ENCODE results near the gene GBF1.
"Not testable (repeated sequence)": the region's sequence is repeated elsewhere in the genome, so short reads cannot be mapped to it uniquely, and the experiment has no call there.

Gene GBF1, protein sequence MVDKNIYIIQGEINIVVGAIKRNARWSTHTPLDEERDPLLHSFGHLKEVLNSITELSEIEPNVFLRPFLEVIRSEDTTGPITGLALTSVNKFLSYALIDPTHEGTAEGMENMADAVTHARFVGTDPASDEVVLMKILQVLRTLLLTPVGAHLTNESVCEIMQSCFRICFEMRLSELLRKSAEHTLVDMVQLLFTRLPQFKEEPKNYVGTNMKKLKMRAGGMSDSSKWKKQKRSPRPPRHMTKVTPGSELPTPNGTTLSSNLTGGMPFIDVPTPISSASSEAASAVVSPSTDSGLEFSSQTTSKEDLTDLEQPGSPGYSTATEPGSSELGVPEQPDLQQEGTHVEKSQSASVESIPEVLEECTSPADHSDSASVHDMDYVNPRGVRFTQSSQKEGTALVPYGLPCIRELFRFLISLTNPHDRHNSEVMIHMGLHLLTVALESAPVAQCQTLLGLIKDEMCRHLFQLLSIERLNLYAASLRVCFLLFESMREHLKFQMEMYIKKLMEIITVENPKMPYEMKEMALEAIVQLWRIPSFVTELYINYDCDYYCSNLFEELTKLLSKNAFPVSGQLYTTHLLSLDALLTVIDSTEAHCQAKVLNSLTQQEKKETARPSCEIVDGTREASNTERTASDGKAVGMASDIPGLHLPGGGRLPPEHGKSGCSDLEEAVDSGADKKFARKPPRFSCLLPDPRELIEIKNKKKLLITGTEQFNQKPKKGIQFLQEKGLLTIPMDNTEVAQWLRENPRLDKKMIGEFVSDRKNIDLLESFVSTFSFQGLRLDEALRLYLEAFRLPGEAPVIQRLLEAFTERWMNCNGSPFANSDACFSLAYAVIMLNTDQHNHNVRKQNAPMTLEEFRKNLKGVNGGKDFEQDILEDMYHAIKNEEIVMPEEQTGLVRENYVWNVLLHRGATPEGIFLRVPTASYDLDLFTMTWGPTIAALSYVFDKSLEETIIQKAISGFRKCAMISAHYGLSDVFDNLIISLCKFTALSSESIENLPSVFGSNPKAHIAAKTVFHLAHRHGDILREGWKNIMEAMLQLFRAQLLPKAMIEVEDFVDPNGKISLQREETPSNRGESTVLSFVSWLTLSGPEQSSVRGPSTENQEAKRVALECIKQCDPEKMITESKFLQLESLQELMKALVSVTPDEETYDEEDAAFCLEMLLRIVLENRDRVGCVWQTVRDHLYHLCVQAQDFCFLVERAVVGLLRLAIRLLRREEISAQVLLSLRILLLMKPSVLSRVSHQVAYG (N-terminal part only)

DNA sequence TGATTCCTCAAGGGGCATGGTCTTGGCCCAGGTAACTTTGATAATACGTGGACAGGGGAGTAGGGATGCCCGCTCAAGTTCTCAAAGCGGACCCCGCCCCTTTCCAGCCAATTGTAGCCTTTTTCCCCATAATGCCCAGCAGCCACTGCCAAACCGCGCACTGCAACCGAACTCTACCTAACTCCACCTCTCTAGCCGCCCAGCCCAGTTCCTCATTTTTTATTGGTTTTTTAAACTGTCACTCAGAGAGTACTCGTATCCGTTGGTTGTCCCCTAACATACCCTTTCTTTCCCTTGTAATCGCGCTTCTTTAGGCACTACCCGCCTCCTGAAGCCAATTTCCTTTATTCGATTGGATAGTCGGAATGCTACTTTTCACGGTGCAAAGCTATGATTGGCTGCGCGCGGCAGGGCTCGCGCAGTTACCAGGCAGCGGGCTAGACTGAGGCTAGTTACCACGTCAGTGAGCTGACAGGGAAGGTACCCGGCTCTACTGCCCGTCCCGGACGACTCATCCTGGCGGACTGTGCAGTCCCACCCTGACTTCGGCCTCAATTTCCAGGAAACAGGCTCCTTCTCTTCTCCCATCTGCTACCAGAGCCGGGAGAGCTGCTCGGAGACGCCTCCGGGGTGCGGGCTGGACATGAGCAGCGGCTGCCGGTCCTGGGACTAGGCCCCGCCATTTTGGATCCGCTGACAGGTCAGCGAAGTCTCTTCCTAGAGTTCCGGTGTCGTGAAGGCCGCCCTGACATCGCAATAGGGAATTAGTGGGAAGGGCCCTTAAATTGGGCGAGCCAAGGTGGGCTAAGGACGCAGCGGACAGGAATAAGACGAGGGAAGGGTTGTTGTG, at the start of gene GBF1:
TSS of gene GBF1 (plus strand) at position 451 of the 850 bp plus-strand sequence. CDS start 13,407 bp downstream, outside the sequence.
- DNase-seq, result peak; percentile 91

GRCh38 chr10:102196893-102197292, 48.4 kb upstream of the GBF1 start:
- no peak for DNase-seq

DNA sequence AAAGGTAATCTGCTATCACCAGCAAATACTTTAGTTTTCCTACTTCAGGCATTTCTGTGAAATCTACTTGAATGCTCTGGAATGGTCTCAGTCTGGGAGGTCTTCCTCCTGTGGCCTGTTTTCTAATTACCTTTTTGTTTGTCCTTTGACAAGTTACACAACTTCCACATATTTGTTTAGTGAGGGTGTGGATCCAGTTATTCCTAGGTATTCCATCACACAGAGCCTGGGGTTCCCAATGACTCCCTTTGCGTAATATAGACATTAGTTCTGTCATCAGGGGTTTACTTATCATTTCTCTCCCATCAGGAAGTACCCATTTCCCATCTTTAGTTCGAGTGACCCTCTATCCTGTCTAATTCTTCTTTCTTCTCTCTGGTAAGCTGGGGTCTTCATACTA, 47.3 kb upstream of the GBF1 start:
- DNase-seq, result no peak

DNA sequence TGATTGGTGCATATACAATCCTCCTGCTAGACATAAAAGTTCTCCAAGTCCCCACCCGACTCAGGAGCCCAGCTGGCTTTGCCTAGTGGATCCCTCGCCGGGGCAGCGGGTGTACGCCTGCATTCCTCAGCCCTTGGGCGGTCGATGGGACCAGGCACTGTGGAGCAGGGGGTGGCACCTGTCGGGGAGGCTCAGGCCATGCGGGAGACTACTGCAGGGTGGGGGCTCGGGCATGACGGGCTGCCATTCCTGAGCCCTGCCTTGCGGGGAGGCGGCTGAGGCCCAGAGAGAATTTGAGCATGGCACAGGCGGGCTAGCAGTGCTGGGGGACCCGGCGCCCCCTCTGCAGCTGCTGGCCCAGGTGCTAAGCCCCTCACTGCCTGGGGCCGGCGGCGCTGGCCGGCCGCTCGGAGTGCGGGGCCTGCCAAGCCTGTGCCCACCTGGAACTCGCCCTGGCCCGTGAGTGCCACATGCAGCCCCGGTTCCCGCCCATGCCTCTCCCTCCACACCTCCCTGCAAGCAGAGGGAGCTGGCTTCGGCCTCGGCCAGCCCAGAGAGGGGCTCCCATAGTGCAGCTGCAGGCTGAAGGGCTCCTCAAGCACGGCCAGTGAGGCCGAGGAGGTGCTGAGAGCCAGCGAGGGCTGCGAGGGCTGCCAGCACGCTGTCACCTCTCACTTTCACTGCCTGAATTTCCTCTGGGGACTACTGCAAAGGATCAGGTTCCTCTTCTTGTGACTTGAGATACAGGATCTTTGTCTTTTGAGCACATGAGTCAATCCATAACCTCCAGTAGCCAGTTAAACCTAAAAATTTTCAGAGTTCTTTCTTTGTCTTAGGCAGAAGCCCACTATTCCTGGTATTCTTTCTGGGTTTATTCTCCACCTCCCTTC, 44.3 kb upstream of the GBF1 start:
- no peak for DNase-seq

DNA sequence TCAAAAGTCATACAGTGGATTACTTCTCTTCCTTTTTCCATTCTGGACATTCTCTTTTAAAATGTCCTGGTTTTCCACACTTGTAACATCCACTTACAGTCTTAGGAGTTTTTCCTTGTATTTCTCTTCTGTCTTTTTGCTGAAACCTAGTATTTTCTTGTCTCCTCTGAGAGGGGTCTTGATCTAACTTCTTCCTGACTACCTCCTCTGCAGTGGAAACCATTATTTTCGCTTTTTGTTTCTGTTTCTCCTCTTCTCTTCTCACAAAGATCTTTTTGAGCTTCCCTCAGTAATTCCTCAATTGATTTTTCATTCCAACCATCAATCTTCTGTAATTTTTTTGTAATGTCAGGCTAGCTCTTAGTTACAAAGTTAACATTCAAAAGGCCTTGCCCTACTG, 42.9 kb upstream of the GBF1 start:
- DNase-seq, result no peak

DNA sequence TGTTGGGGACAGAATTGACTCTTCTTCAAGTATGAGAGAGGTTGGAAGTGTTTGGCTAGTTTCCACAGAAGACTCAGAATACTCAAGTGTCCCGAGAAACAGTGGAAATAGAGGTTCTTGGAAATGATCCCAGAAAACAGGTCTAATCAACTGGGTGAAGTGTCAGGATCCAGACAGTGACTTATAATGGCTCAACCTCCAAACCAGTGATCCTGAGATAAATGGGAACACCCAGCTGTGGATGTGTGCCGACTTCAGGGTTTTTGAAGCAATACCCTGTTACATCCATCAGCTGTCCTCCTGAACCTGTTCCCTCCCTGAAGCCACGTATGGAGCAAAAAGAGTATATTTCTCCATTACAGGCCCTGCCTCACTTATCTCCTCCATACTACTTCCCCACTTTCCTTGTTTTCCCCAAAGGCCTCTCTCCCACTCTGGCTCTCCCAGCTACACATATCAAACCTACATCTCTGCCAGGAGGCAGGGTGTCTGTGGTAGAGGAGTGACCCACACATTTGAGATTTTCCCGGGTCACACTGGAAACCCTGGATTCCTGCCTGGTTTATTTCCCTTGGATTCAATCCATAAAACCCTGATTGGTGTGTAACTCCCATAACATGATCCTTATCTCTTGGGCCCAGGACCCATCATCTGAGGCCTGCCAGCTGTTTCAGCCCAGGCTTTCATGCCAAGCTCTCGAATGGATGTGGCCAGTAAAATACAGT, 36.9 kb upstream of the GBF1 start:
- no peak for DNase-seq

DNA sequence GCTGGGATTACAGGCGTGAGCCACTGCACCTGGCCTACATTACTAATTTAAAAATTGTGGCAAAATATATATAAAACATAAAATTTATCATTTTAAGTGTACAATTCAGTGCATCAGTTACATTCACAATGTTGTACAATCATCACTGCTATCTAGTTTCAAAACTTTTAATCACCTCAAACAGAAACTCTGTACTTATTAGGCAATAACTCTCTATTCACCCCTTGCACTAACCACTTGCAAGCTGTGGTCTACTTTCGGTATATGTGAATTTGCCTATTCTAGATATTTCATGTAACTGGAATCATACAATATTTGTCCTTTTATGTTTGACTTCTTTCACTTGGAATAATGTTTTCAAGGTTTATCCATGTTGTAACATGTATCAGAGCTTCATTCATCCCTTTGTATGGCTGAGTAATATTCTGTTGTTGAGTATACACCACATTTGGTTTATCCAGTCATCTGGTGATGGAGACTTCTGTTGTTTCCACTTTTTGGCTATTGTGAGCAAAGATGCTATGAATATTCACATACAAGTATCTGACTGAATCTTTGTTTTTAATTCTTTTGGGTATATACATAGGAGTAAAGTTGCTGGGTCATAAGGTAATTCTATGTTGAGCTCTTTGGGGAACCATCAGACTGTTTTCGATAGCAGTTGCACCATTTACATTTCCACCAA, 33.6 kb upstream of the GBF1 start:
- DNase-seq, result no peak

GRCh38 chr10:102213599-102213998, 31.7 kb upstream of the GBF1 start:
- not testable (repeated sequence) for DNase-seq

GRCh38 chr10:102219370-102219769, 26.0 kb upstream of the GBF1 start:
- no peak for DNase-seq

GRCh38 chr10:102220612-102221011, 24.7 kb upstream of the GBF1 start:
- no peak for DNase-seq

DNA sequence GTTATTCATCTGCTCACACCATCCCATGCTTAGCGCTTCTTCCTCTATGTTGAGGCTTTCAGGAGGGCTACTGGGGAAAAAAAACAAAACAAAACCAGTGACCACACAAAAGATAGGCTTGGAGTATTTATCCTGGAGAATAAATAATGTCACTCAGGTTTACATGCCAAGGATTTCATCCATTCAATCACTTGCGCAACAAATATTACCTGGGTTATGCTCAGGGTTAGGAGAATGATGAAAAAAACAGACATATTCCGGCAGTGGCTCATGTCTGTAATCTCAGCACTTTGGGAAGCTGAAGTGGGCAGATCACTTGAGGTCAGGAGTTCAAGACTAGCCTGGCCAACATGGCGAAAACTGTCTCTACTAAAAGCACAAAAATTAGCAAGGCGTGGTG, 22.5 kb upstream of the GBF1 start:
- no peak for DNase-seq

- DNase-seq, result peak; percentile 88
Observed at GRCh38 chr10:102225646-102226541, 19.4 kb upstream of the GBF1 start, which contains the start of gene ELOVL3. Gene ELOVL3 (plus strand): TSS chr10:102226299. CDS start chr10:102226549, 250 bp downstream.

DNA sequence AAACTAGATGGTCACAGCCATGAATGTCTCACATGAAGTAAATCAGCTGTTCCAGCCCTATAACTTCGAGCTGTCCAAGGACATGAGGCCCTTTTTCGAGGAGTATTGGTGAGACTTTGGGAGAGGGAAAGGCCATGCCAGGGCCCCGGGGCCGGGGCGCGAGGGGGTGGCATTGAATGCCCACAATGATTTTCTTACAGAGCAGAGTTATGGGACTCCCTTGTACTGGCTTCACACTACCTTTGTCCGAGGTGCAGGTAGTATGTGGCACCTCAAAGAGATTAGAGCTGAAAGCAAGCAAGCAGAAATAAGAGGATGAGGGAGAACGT, 18.8 kb upstream of the GBF1 start:
- no peak for DNase-seq

GRCh38 chr10:102227050-102227449, 18.3 kb upstream of the GBF1 start:
- DNase-seq, result no peak

DNA sequence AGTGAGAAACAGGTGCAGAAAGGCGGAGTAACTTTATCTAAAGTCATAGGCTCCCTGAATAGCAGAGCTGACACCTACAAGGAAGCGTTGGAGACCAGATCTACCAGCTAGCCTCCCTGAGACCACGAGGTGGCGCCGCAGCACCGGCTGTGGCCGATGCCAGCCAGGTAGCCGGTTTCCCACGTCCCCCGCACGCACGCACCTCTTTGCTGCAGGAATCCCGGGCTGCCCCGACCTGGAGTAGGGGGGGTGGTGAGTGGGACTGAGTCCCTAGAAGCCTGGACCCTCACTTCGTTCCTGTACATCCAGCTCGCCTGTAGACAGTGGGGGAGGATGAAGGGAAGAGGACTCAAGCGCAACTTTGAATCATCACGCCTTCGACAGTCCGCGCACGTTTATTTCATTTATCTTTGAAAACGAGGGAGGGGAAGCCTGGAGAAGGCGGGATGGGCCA, 15.5 kb upstream of the GBF1 start:
- DNase-seq, result peak; percentile 93

- peak; percentile 75 for DNase-seq
Observed at GRCh38 chr10:102230264-102230860, 15.0 kb upstream of the GBF1 start.

DNA sequence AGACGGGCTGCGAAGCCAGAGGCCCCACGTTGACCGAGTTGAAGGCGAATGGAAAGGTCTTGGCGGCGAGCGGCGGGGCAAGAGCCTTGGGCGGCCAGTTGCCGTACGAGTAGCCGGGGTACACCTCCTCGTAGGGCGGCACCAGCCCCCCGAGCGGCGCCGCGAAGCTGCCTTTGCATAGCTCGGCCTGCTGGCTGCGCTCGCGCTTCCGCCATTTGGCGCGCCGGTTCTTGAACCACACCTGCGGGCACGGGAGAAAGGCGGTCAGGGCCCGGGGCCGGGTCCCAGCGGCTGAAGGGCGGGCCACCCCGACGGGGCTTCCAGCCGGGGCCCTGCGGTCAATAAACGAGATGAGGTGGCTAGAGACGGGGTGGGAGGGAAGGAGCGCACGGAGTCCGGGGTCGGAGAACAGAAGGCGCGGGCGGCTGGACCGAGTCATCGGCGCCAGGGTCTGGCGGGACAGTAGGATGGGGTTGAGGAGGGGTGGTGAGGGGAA, 14.4 kb upstream of the GBF1 start:
- DNase-seq, result peak; percentile 83
